ENCODE results near the gene TMEM9B.

TMEM9B gene

GRCh38 chr11:8928981-8929615, 35.1 kb downstream of the TMEM9B start:
- DNase-seq (ENCODE audit: low spot score): no peak

GRCh38 chr11:8928205-8928604, 36.0 kb downstream of the TMEM9B start:
- no peak for DNase-seq (ENCODE audit: low spot score)

GRCh38 chr11:8927233-8927632, 37.0 kb downstream of the TMEM9B start:
- no peak for DNase-seq (ENCODE audit: low spot score)

GRCh38 chr11:8926236-8926635, 38.0 kb downstream of the TMEM9B start:
- no peak for DNase-seq (ENCODE audit: low spot score)

- no peak for DNase-seq (ENCODE audit: low spot score)
Measured at GRCh38 chr11:8925711-8926110, 38.5 kb downstream of the TMEM9B start.

GRCh38 chr11:8922691-8923090, 41.6 kb downstream of the TMEM9B start:
- no peak for DNase-seq (ENCODE audit: low spot score)

- DNase-seq (ENCODE audit: low spot score): peak; percentile 66
Measured at GRCh38 chr11:8917157-8917825, 47.0 kb downstream of the TMEM9B start.

GRCh38 chr11:8914661-8915018, 49.6 kb downstream of the TMEM9B start:
- no peak for DNase-seq (ENCODE audit: low spot score)

GRCh38 chr11:8913961-8914660, 50.1 kb downstream of the TMEM9B start:
- peak; percentile 54 for DNase-seq (ENCODE audit: low spot score)

- peak; percentile 96 for DNase-seq (ENCODE audit: low spot score)
Measured at GRCh38 chr11:8911029-8911823, 53.0 kb downstream of the TMEM9B start, which contains the start of gene AKIP1. Gene AKIP1, plus strand, starts transcription at chr11:8911189. Its CDS starts 261 bp downstream, at chr11:8911450.

GRCh38 chr11:8910649-8911026, 53.6 kb downstream of the TMEM9B start:
- DNase-seq (ENCODE audit: low spot score): no peak

GRCh38 chr11:8908099-8908498, 56.1 kb downstream of the TMEM9B start:
- no peak for DNase-seq (ENCODE audit: low spot score)

- no peak for DNase-seq (ENCODE audit: low spot score)
Measured at GRCh38 chr11:8907116-8907515, 57.1 kb downstream of the TMEM9B start.

- DNase-seq (ENCODE audit: low spot score): no peak
Measured at GRCh38 chr11:8905528-8906165, 58.6 kb downstream of the TMEM9B start.

- no peak for DNase-seq (ENCODE audit: low spot score)
Measured at GRCh38 chr11:8899119-8899753, 65.0 kb downstream of the TMEM9B start.
